ENCODE results near the gene CCNF. TPM values are rescaled to one million over a fixed set of nuclear protein-coding genes. Genes with fewer than 3 reads are reported as not detected.

CCNF gene
- total RNA-seq, 4 donors from 2014 or later = 4.7 to 19.8 (median 6.9) TPM

DNA sequence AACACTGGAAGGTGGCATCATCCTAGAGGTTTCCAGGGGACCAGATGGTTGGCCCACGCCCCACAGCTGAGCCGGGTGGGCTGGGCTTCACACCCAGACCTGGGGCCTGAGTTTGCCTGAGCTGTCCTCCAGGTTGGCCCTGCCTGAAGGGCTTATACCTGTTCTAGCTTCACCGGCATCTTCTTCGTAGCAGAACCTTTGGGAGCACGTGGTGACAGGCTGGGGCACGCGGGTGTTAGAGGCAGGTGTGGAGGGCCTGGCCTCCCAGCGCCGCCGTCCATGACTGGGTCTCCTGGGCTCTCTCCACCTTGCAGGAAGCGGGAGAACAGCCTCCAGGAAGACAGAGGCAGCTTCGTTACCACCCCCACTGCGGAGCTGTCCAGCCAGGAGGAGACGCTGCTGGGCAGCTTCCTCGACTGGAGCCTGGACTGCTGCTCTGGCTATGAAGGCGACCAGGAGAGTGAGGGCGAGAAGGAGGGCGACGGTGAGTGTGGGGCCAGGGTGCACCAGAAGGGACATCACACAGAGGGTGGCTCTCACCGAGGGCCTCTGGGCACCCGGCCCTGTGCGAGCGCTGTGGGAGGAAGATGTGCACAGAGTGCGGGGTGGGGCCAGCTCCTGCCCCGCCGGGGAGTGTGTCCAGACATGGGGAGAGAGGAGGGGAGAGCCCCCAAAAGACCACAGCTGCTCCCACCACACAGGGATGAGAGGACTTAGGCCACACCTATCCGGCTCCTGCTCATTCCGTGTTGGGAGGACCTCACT, 26.0 kb downstream of the CCNF start:
- H3K27ac ChIP-seq = no peak overlapping the region
- DNase-seq = no peak
- H3K36me3 ChIP-seq = peaks cover 0 to 13% (median 0%) of the 10 kb centered on the region in 3 donors
- TF ChIP-seq, protein P1, sequence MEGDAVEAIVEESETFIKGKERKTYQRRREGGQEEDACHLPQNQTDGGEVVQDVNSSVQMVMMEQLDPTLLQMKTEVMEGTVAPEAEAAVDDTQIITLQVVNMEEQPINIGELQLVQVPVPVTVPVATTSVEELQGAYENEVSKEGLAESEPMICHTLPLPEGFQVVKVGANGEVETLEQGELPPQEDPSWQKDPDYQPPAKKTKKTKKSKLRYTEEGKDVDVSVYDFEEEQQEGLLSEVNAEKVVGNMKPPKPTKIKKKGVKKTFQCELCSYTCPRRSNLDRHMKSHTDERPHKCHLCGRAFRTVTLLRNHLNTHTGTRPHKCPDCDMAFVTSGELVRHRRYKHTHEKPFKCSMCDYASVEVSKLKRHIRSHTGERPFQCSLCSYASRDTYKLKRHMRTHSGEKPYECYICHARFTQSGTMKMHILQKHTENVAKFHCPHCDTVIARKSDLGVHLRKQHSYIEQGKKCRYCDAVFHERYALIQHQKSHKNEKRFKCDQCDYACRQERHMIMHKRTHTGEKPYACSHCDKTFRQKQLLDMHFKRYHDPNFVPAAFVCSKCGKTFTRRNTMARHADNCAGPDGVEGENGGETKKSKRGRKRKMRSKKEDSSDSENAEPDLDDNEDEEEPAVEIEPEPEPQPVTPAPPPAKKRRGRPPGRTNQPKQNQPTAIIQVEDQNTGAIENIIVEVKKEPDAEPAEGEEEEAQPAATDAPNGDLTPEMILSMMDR (IDR thresholded peaks at IDR 0.05) = no peak
- TF ChIP-seq POLR2A (IDR thresholded peaks at IDR 0.05) = no peak
- H3K4me1 ChIP-seq = peaks cover 0 to 12% (median 4%) of the 10 kb centered on the region in 4 donors
- H3K9me3 ChIP-seq = no peaks in the 10 kb centered on the region
- H3K4me3 ChIP-seq = no peak overlapping the region
- no peaks in the 10 kb centered on the region for H3K27me3 ChIP-seq

DNA sequence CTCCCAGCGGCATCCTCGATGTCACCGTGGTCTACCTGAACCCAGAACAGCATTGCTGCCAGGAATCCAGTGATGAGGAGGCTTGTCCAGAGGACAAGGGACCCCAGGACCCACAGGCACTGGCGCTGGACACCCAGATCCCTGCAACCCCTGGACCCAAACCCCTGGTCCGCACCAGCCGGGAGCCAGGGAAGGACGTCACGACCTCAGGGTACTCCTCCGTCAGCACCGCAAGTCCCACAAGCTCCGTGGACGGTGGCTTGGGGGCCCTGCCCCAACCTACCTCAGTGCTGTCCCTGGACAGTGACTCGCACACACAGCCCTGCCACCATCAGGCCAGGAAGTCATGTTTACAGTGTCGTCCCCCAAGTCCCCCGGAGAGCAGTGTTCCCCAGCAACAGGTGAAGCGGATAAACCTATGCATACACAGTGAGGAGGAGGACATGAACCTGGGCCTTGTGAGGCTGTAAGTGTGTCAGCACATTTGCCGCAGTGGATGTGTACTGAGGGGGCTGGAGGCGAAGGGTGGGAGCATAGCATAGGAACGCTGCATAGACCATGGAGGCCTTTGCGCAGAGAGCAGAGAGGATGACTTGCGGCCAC, 27.4 kb downstream of the CCNF start:
- Histone ChIP-seq H3K9me3 (no peaks in the 10 kb centered on the region), H3K36me3 (peaks cover 0 to 13% (median 0%) of the 10 kb centered on the region in 3 donors), H3K27me3 (no peaks in the 10 kb centered on the region), H3K4me1 (peaks cover 0 to 17% (median 6%) of the 10 kb centered on the region in 4 donors), H3K27ac (no peak overlapping the region), H3K4me3 (no peak overlapping the region)
- TF ChIP-seq, protein P1 (IDR thresholded peaks at IDR 0.05) = no peak
- no peak for TF ChIP-seq POLR2A (IDR thresholded peaks at IDR 0.05)
- DNase-seq = no peak

DNA sequence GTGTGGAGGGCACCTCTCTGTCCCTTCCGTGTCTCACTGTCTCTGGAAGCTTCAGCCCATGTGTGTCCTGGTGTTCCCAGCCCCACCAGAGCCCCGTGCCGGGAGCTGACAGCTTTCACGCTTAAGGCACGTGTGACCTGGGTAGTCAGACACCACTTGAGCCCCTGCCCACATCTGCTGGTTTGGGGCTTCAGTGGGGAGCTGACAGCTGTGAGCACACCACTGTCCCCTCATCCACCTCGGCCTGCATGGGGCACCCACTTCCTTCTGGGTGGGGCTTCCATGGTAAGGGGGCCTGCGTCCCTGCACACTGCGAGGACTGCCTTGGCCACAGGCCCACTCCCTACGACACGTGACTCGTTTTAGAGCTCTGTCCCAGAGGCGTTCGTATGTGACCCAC, 28.0 kb downstream of the CCNF start:
- Histone ChIP-seq H3K36me3 (peaks cover 0 to 13% (median 0%) of the 10 kb centered on the region in 3 donors), H3K9me3 (no peaks in the 10 kb centered on the region), H3K27me3 (no peaks in the 10 kb centered on the region), H3K4me3 (no peak overlapping the region), H3K4me1 (peaks cover 0 to 17% (median 6%) of the 10 kb centered on the region in 4 donors), H3K27ac (no peak overlapping the region)
- no peak for TF ChIP-seq POLR2A (IDR thresholded peaks at IDR 0.05)
- TF ChIP-seq, protein P1 (IDR thresholded peaks at IDR 0.05) = no peak
- DNase-seq = no peak

DNA sequence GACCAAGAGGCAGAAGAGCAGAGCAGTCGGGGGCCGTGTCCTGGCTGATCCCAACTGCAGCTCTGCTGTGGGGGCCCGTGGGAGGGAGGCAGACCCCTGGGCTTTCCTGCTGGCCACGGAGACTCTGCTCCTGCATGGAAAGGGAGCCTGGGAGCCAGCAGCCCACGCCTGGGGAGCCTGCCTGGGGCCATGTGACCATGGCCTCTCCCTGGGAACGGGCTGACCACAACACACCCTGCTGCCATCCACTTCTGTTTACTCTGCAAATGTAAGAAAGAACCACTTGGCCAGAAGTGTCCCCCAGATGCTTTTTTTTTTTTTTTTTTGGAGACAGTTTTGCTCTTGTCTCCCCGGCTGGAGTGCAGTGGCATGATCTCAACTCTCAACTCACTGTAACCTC, 28.7 kb downstream of the CCNF start:
- Histone ChIP-seq H3K27me3 (no peaks in the 10 kb centered on the region), H3K36me3 (peaks cover 0 to 13% (median 0%) of the 10 kb centered on the region in 3 donors), H3K27ac (no peak overlapping the region), H3K4me1 (peaks cover 0 to 17% (median 6%) of the 10 kb centered on the region in 4 donors), H3K4me3 (no peak overlapping the region), H3K9me3 (no peaks in the 10 kb centered on the region)
- TF ChIP-seq, protein P1 (IDR thresholded peaks at IDR 0.05) = no peak
- TF ChIP-seq POLR2A (IDR thresholded peaks at IDR 0.05) = no peak
- no peak for DNase-seq

DNA sequence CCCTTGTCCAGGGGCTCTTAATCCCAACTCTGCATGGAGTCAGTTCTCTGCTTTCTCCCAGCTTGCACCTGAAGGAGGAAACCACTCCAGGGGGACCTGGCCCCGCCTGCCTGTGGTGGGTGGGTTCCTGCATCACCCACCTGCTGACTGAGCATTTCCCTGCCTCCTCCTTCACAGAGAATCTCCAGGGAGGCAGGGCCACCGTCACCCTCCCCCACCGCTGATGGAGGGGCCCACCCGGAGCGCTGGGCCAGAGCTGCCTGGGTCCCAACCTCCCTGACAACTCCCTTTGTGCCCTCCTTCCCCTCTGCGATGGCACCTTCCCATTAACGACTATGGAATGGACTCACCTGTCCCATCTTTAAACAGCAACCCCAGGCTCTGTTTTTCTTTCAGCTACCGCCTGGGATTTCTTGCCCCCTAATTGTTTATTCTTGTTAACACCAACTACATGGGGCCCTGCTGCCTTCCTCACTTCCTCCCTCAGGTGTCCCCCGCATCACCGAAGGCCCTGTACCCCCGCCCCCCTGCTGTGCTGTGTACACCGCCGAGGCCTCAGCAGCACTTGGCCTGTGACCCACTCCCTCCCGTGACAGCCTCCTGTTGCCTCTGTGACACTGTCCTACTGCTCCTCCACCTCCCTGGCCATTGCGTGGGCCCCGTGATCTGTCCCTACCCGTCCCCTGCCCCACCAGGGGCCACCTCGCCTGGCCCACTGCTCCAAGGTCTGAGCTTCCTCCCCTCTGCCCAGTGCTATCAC, 29.8 kb downstream of the CCNF start:
- peak overlapping the region in 1 of 4 donors; percentile 49 for H3K27ac ChIP-seq
- DNase-seq = no peak
- H3K27me3 ChIP-seq = no peaks in the 10 kb centered on the region
- no peaks in the 10 kb centered on the region for H3K9me3 ChIP-seq
- H3K4me3 ChIP-seq = peak overlapping the region; percentile 37 to 66 (median 60)
- H3K4me1 ChIP-seq = peaks cover 0 to 17% (median 6%) of the 10 kb centered on the region in 4 donors
- TF ChIP-seq, protein P1 (IDR thresholded peaks at IDR 0.05) = no peak
- no peak for TF ChIP-seq POLR2A (IDR thresholded peaks at IDR 0.05)
- H3K36me3 ChIP-seq = peaks cover 0 to 6% (median 0%) of the 10 kb centered on the region in 3 donors

Data from Peyer's patch (tissue), 4 donors.